CD4-positive, CD25-positive, alpha-beta regulatory T cell (primary cell): ENCODE measurements around the gene SYNE1. TPM values are rescaled to one million over a fixed set of nuclear protein-coding genes. Genes with fewer than 3 reads are reported as not detected.

Experiments used
- ATAC-seq, 2 donors: fragments of 150-1000 bp; cut with Tn5 transposase; one replicate each; pipeline ENCODE4 v1.10.0; 2021; ENCODE audit warnings: low read depth in 2 of 2, moderate number of reproducible peaks in 2 of 2, moderate library complexity in 1 of 2
- DNase-seq, 3 donors: peaks; one replicate each; pipeline versions ENCODE4 v3.0.0 to v3.0.0-alpha.2; 2012 to 2022; ENCODE audit warnings: mixed read lengths in 1 of 3
- H3K27ac ChIP-seq: one replicate; pipeline ENCODE4 v1.7.0; 2013; ENCODE audit warnings: mild to moderate bottlenecking, low read length; ENCODE audit not compliant: insufficient read depth, poor library complexity, severe bottlenecking
- H3K27me3 ChIP-seq: one replicate; pipeline ENCODE4 v1.7.0; 2013; ENCODE audit warnings: low read length; ENCODE audit not compliant: control insufficient read depth, insufficient read depth
- H3K36me3 ChIP-seq: one replicate; pipeline ENCODE4 v1.7.0; 2013; ENCODE audit warnings: mild to moderate bottlenecking, low read length, moderate library complexity; ENCODE audit not compliant: control insufficient read depth, insufficient read depth
- H3K4me1 ChIP-seq: 2 replicates; pipeline ENCODE4 v1.7.0; 2013; ENCODE audit warnings: mild to moderate bottlenecking, low read length; ENCODE audit not compliant: insufficient read depth, control insufficient read depth, poor library complexity, severe bottlenecking
- H3K4me3 ChIP-seq: one replicate; pipeline ENCODE4 v1.7.0; 2013; ENCODE audit warnings: low read depth, mild to moderate bottlenecking, low read length, moderate library complexity
- H3K9me3 ChIP-seq, 2 experiments: 1 replicate in 1 of 2; 2 replicates in 1 of 2; pipeline ENCODE4 v1.7.0; 2013; ENCODE audit warnings: low read length in 2 of 2, mild to moderate bottlenecking in 1 of 2, moderate library complexity in 1 of 2; ENCODE audit not compliant: control insufficient read depth in 2 of 2
- H3K27ac Mint-ChIP-seq, 3 donors: one replicate each; pipeline ENCODE4 v1.8.0; 2020 to 2022; ENCODE audit warnings: mild to moderate bottlenecking in 3 of 3, mixed read lengths in 3 of 3, moderate library complexity in 2 of 3
- H3K27me3 Mint-ChIP-seq: one replicate; pipeline ENCODE4 v1.8.0; 2022; ENCODE audit warnings: mild to moderate bottlenecking, mixed read lengths
- H3K36me3 Mint-ChIP-seq: one replicate; pipeline ENCODE4 v1.8.0; 2020; ENCODE audit warnings: mixed read lengths
- H3K4me1 Mint-ChIP-seq, 4 donors: one replicate each; pipeline ENCODE4 v1.8.0; 2020 to 2022; ENCODE audit warnings: mixed read lengths in 4 of 4, mild to moderate bottlenecking in 1 of 4
- H3K4me3 Mint-ChIP-seq, 4 donors: one replicate each; pipeline ENCODE4 v1.8.0; 2020 to 2022; ENCODE audit warnings: mild to moderate bottlenecking in 4 of 4, mixed read lengths in 4 of 4, moderate library complexity in 3 of 4
- H3K9me3 Mint-ChIP-seq, 7 donors: one replicate each; pipeline ENCODE4 v1.8.0; 2020 to 2022; ENCODE audit warnings: mixed read lengths in 7 of 7, mild to moderate bottlenecking in 3 of 7, moderate library complexity in 2 of 7
- polyA plus RNA-seq, 4 donors: library from polyadenylated mRNA; unstranded; fragments of 300-500 nt; fragmentation: Illumina TruSeq; gene quantifications; one replicate each; pipeline ENCODE4 v1.2.3, GENCODE V29; 2021
- total RNA-seq: library from RNA; stranded (reverse); gene quantifications from one replicate; pipeline ENCODE4 v1.2.3, GENCODE V29; 2022

The SYNE1 gene
- total and polyA plus RNA-seq, 5 donors from 2014 or later, result 48.1 to 166 (median 57.3) TPM

DNA sequence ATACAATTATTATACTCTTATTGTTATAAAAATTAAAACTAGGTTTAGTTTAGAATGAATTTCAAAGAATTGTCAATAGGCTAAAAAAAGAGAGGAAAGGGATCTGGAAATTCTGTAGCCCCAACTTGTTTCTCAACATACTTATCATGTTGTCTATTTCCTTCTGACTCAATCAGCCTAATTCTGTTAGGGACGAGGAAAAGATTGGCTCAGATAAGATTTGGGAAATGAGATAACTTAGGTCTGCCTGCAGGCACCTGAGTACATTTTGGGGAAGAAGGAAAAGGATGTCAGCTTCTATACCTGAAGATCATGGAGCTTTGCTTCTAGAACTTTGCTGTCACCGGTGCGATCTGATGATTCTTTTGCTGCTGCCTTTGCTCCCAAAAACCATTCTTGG, 238.8 kb downstream of the SYNE1 start:
- Mint-ChIP-seq H3K9me3 (peaks cover 0 to 5% (median 0%) of the 10 kb centered on the region in 7 donors), H3K4me1 (no peaks in the 10 kb centered on the region), H3K27ac (no peak overlapping the region), H3K36me3 (no peaks in the 10 kb centered on the region), H3K27me3 (peaks cover 4% of the 10 kb centered on the region), H3K4me3 (no peak overlapping the region)
- Histone ChIP-seq H3K4me1 (no peaks in the 10 kb centered on the region), H3K27ac (no peak overlapping the region), H3K36me3 (no peaks in the 10 kb centered on the region), H3K9me3 (no peaks in the 10 kb centered on the region), H3K4me3 (no peak overlapping the region), H3K27me3 (no peaks in the 10 kb centered on the region)
- ATAC-seq (no peak), DNase-seq (no peak)

- DNase-seq (no peak), ATAC-seq (no peak)
- H3K4me3 Mint-ChIP-seq, result no peak overlapping the region
- no peaks in the 10 kb centered on the region for H3K9me3 ChIP-seq
- no peaks in the 10 kb centered on the region for H3K36me3 ChIP-seq
- H3K4me1 Mint-ChIP-seq, result no peaks in the 10 kb centered on the region
- H3K27me3 Mint-ChIP-seq, result no peaks in the 10 kb centered on the region
- H3K27ac Mint-ChIP-seq, result no peak overlapping the region
- H3K27ac ChIP-seq, result no peak overlapping the region
- no peaks in the 10 kb centered on the region for H3K4me1 ChIP-seq
- no peak overlapping the region for H3K4me3 ChIP-seq
- no peaks in the 10 kb centered on the region for H3K27me3 ChIP-seq
- H3K36me3 Mint-ChIP-seq, result no peaks in the 10 kb centered on the region
- H3K9me3 Mint-ChIP-seq, result peaks cover 0 to 7% (median 0%) of the 10 kb centered on the region in 7 donors
Measured at GRCh38 chr6:152394303-152394702, 242.9 kb downstream of the SYNE1 start.

GRCh38 chr6:152391179-152391880, 245.8 kb downstream of the SYNE1 start:
- no peak for ATAC-seq

GRCh38 chr6:152387091-152387490, 250.1 kb downstream of the SYNE1 start:
- no peak for ATAC-seq
- Mint-ChIP-seq H3K27ac (no peak overlapping the region), H3K4me3 (no peak overlapping the region), H3K9me3 (peaks cover 0 to 2% (median 0%) of the 10 kb centered on the region in 7 donors), H3K27me3 (peaks cover 26% of the 10 kb centered on the region), H3K36me3 (no peaks in the 10 kb centered on the region), H3K4me1 (no peaks in the 10 kb centered on the region)
- Histone ChIP-seq H3K4me1 (no peaks in the 10 kb centered on the region), H3K9me3 (no peaks in the 10 kb centered on the region), H3K36me3 (no peaks in the 10 kb centered on the region), H3K27me3 (peaks cover 7% of the 10 kb centered on the region), H3K4me3 (no peak overlapping the region), H3K27ac (no peak overlapping the region)
- DNase-seq, result no peak

More at GRCh38 chr6:152391179-152391880, 245.8 kb downstream of the SYNE1 start:
- H3K9me3 ChIP-seq, result no peaks in the 10 kb centered on the region
- H3K36me3 Mint-ChIP-seq, result no peaks in the 10 kb centered on the region
- H3K4me1 Mint-ChIP-seq, result no peaks in the 10 kb centered on the region
- H3K27ac ChIP-seq, result no peak overlapping the region
- H3K27me3 Mint-ChIP-seq, result peaks cover 8% of the 10 kb centered on the region
- no peak overlapping the region for H3K4me3 Mint-ChIP-seq
- peak overlapping the region in 1 of 3 donors; percentile 67 for H3K27ac Mint-ChIP-seq
- H3K4me1 ChIP-seq, result no peaks in the 10 kb centered on the region
- H3K36me3 ChIP-seq, result no peaks in the 10 kb centered on the region
- H3K27me3 ChIP-seq, result peaks cover 5% of the 10 kb centered on the region
- no peak overlapping the region for H3K4me3 ChIP-seq
- DNase-seq, result no peak
- peaks cover 0 to 7% (median 0%) of the 10 kb centered on the region in 7 donors for H3K9me3 Mint-ChIP-seq

DNA sequence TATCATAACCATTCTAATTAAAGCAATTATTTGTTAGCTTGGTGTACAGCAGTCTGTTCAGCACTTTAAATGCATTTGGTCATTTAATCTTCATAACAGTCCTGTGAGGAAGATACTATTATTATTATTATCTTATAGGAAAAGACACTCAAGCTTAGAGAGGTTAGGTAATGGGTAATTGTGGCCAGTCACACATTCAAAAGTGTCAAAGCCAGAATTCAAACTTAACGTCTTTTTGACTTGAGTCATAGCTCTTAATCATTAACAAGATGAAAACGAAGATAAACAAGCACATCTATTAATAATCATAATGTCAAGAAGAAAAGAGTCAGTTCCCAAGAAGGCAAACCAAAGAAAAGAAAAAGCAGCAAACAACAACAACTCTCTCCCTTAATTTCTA, 251.0 kb downstream of the SYNE1 start:
- Mint-ChIP-seq H3K4me1 (no peaks in the 10 kb centered on the region), H3K27ac (no peak overlapping the region), H3K4me3 (no peak overlapping the region), H3K27me3 (peaks cover 26% of the 10 kb centered on the region), H3K36me3 (no peaks in the 10 kb centered on the region), H3K9me3 (peaks cover 0 to 2% (median 0%) of the 10 kb centered on the region in 7 donors)
- Histone ChIP-seq H3K4me3 (no peak overlapping the region), H3K36me3 (no peaks in the 10 kb centered on the region), H3K4me1 (no peaks in the 10 kb centered on the region), H3K9me3 (no peaks in the 10 kb centered on the region), H3K27ac (no peak overlapping the region), H3K27me3 (peaks cover 10% of the 10 kb centered on the region)
- DNase-seq (no peak), ATAC-seq (no peak)

GRCh38 chr6:152380993-152381898, 255.9 kb downstream of the SYNE1 start:
- no peaks in the 10 kb centered on the region for H3K9me3 ChIP-seq
- no peak overlapping the region for H3K27ac Mint-ChIP-seq
- DNase-seq (no peak), ATAC-seq (no peak)
- H3K4me3 ChIP-seq, result no peak overlapping the region
- H3K4me1 Mint-ChIP-seq, result no peaks in the 10 kb centered on the region
- H3K36me3 Mint-ChIP-seq, result no peaks in the 10 kb centered on the region
- no peak overlapping the region for H3K27ac ChIP-seq
- no peaks in the 10 kb centered on the region for H3K4me1 ChIP-seq
- no peak overlapping the region for H3K4me3 Mint-ChIP-seq
- H3K36me3 ChIP-seq, result no peaks in the 10 kb centered on the region
- H3K27me3 Mint-ChIP-seq, result peaks cover 22% of the 10 kb centered on the region
- peaks cover 0 to 1% (median 0%) of the 10 kb centered on the region in 7 donors for H3K9me3 Mint-ChIP-seq
- H3K27me3 ChIP-seq, result peaks cover 5% of the 10 kb centered on the region

DNA sequence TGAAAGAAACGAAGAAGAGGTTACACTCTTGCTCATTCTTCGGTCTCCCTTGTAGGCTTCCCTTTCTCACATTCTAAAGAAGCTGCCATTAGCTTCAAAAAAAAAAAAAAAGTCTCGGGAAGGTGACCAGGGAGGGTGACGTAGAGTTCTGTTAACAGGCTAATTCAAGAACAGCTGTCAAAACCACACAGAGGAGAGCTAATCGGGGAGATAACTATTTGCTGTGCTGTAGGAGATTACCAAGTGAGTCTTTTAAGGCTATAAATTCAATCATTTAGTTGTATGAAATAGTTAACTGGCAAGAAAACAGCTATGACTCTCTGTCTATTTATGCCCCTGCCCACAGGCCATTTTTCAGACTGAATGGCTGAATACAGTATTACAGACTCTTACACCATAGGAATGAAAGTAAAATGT, 256.8 kb downstream of the SYNE1 start:
- no peaks in the 10 kb centered on the region for H3K36me3 Mint-ChIP-seq
- H3K4me3 Mint-ChIP-seq, result no peak overlapping the region
- H3K27ac Mint-ChIP-seq, result no peak overlapping the region
- no peak overlapping the region for H3K4me3 ChIP-seq
- H3K27me3 ChIP-seq, result peaks cover 5% of the 10 kb centered on the region
- peaks cover 25% of the 10 kb centered on the region for H3K27me3 Mint-ChIP-seq
- H3K4me1 ChIP-seq, result no peaks in the 10 kb centered on the region
- H3K9me3 Mint-ChIP-seq, result peaks cover 0 to 1% (median 0%) of the 10 kb centered on the region in 7 donors
- no peaks in the 10 kb centered on the region for H3K4me1 Mint-ChIP-seq
- no peak overlapping the region for H3K27ac ChIP-seq
- H3K9me3 ChIP-seq, result no peaks in the 10 kb centered on the region
- DNase-seq (no peak), ATAC-seq (no peak)
- H3K36me3 ChIP-seq, result no peaks in the 10 kb centered on the region
